Common myeloid progenitor, CD34-positive (primary cell): ENCODE results near the gene PLXNA3.

Experiments
- CTCF ChIA-PET: fragments of 350-600 bp; sonication (Branson Sonifier 250); formaldehyde crosslinking; loops from one replicate; lab custom pipeline; 2021; ENCODE audit warnings: antibody characterized with exemption; lab: Charles Lee
- POLR2A ChIA-PET: fragments of 350-600 bp; sonication (Branson Sonifier 250); formaldehyde crosslinking; loops from one replicate; lab custom pipeline; 2021; ENCODE audit warnings: antibody characterized with exemption; lab: Charles Lee
- DNase-seq, 3 donors: peaks; one replicate each; pipeline versions ENCODE4 v3.0.0 to v3.0.0-alpha.2; 2013
- H3K27ac ChIP-seq, 2 experiments: 1 replicate in 1 of 2; 2 replicates in 1 of 2; pipeline ENCODE4 v1.7.0; 2013; ENCODE audit warnings: inconsistent platforms in 2 of 2, low read length in 2 of 2, mild to moderate bottlenecking in 2 of 2, low read depth in 1 of 2, moderate library complexity in 1 of 2; ENCODE audit not compliant: severe bottlenecking in 2 of 2, insufficient read depth in 1 of 2, poor library complexity in 1 of 2
- H3K27me3 ChIP-seq, 5 experiments: replicated peaks in 2 of 5; 1 replicate in 3 of 5; 2 replicates in 2 of 5; pipeline versions ENCODE4 v1.6.1 to v1.7.0; 2013; ENCODE audit warnings: low read length in 4 of 5, mild to moderate bottlenecking in 2 of 5, moderate library complexity in 2 of 5, inconsistent platforms in 1 of 5; ENCODE audit not compliant: insufficient read depth in 5 of 5, control insufficient read depth in 4 of 5
- H3K36me3 ChIP-seq, 4 experiments: 1 replicate in 2 of 4; 2 replicates in 2 of 4; pipeline versions ENCODE4 v1.6.1 to v1.7.0; 2013; ENCODE audit warnings: low read length in 3 of 4, control low read depth in 1 of 4, mild to moderate bottlenecking in 1 of 4; ENCODE audit not compliant: control insufficient read depth in 4 of 4, insufficient read depth in 4 of 4
- H3K4me1 ChIP-seq, 4 experiments: 1 replicate in 3 of 4; 2 replicates in 1 of 4; pipeline versions ENCODE4 v1.6.1 to v1.7.1; 2013; ENCODE audit warnings: low read length in 3 of 4, mild to moderate bottlenecking in 3 of 4, control low read depth in 1 of 4, inconsistent platforms in 1 of 4, moderate library complexity in 1 of 4; ENCODE audit not compliant: control insufficient read depth in 4 of 4, insufficient read depth in 4 of 4; ENCODE audit errors: control extremely low read depth in 1 of 4
- H3K4me3 ChIP-seq, 7 experiments: 1 replicate in 4 of 7; 2 replicates in 3 of 7; pipeline versions ENCODE4 v1.5.1 to v1.7.0; 2013; ENCODE audit warnings: mild to moderate bottlenecking in 7 of 7, low read length in 6 of 7, moderate library complexity in 6 of 7, inconsistent platforms in 2 of 7, low read depth in 2 of 7, control low read depth in 1 of 7; ENCODE audit not compliant: insufficient read depth in 4 of 7, control insufficient read depth in 1 of 7; ENCODE audit errors: extremely low read depth in 1 of 7
- H3K9me3 ChIP-seq, 5 experiments: 1 replicate in 4 of 5; 2 replicates in 1 of 5; pipeline versions ENCODE4 v1.6.1 to v1.7.1; 2013; ENCODE audit warnings: low read length in 4 of 5, mild to moderate bottlenecking in 2 of 5, inconsistent platforms in 1 of 5, low read depth in 1 of 5, moderate library complexity in 1 of 5; ENCODE audit not compliant: control insufficient read depth in 4 of 5, insufficient read depth in 2 of 5; ENCODE audit errors: control extremely low read depth in 1 of 5
- WGBS: methylation state at CpG from one replicate; pipeline ENCODE4 v1.1.5; 2013; ENCODE audit not compliant: insufficient coverage; 5-methylcytosine and 5-hydroxymethylcytosine counted together

PLXNA3 gene

GRCh38 chrX:154525606-154526490 lies 67.8 kb downstream of the PLXNA3 start:
- no peak for DNase-seq
- no peak overlapping the region for H3K4me3 ChIP-seq
- 80% methylated on average over 14 of the region's 14 CpGs for WGBS
- H3K27me3 ChIP-seq = peaks cover 0 to 9% (median 0%) of the 10 kb centered on the region in 5 experiments
- H3K4me1 ChIP-seq = peaks cover 0 to 10% (median 9%) of the 10 kb centered on the region in 4 experiments
- peaks cover 0 to 10% (median 2%) of the 10 kb centered on the region in 4 experiments for H3K36me3 ChIP-seq
- ChIA-PET CTCF (interaction anchor here (0.9 to 1.3 kb wide), 4 partner anchors 17 to 153 kb away, joined by 4 read pairs; no protein-coding TSS in a partner anchor), POLR2A (interaction anchor here (0.9 kb wide), 1 partner anchor 39 kb away, joined by 4 read pairs; the partner anchor contains the start of gene UBL4A)
- no peak overlapping the region for H3K27ac ChIP-seq
- no peaks in the 10 kb centered on the region for H3K9me3 ChIP-seq

GRCh38 chrX:154526901-154527675 lies 69.0 kb downstream of the PLXNA3 start:
- Histone ChIP-seq H3K36me3 (peaks cover 0 to 10% (median 3%) of the 10 kb centered on the region in 4 experiments), H3K27me3 (peaks cover 0 to 9% (median 0%) of the 10 kb centered on the region in 5 experiments), H3K4me3 (peak overlapping the region in 5 of 7 experiments; percentile 12 to 69 (median 53)), H3K27ac (peak overlapping the region in 1 of 2 experiments; percentile 43), H3K9me3 (no peaks in the 10 kb centered on the region), H3K4me1 (peaks cover 0 to 10% (median 9%) of the 10 kb centered on the region in 4 experiments)
- peak in 2 of 3 donors; percentile 63 for DNase-seq
- POLR2A ChIA-PET = interaction anchor here (0.9 to 1.4 kb wide), 4 partner anchors 10 to 68 kb away, joined by 3 to 5 read pairs (median 4); partner anchors contain the start of genes PLXNA3, SLC10A3 and UBL4A
- WGBS = 35% methylated on average over 7 of the region's 15 CpGs
- CTCF ChIA-PET = interaction anchor here (0.9 to 1.6 kb wide), 13 partner anchors 10 to 154 kb away, joined by 3 to 13 read pairs (median 4); partner anchors contain the start of gene EMD
